Astrocyte (in vitro differentiated cells and primary cell): Measurements from ENCODE around the gene METAP1D. TPM values are rescaled to one million over a fixed set of nuclear protein-coding genes. Genes with fewer than 3 reads are reported as not detected.

Source experiments
- DNase-seq: peaks from one replicate; pipeline ENCODE4 v3.0.0-alpha.2; 2010; ENCODE audit warnings: low read depth
- FAIRE-seq: peaks from 2 replicates; lab custom pipeline; 2011; peaks lifted over from hg19 to GRCh38; lab: Jason Lieb, UNC
- H2AFZ ChIP-seq: 2 replicates; pipeline ENCODE4 v1.6.0; 2012; ENCODE audit warnings: low read depth, low read length, inconsistent platforms
- H3K27ac ChIP-seq: 2 replicates; pipeline ENCODE4 v1.5.1; 2011; ENCODE audit warnings: low read depth, low read length, inconsistent platforms
- H3K27me3 ChIP-seq: 2 replicates; pipeline ENCODE4 v1.6.0; 2011; ENCODE audit warnings: low read length, inconsistent platforms; ENCODE audit not compliant: insufficient read depth
- H3K36me3 ChIP-seq: 2 replicates; pipeline ENCODE4 v1.5.1; 2011; ENCODE audit warnings: low read length, inconsistent platforms; ENCODE audit not compliant: insufficient read depth
- H3K4me1 ChIP-seq: 2 replicates; pipeline ENCODE4 v1.5.1; 2011; ENCODE audit warnings: low read length, inconsistent platforms; ENCODE audit not compliant: insufficient read depth
- H3K4me2 ChIP-seq: 2 replicates; pipeline ENCODE4 v1.6.0; 2012; ENCODE audit warnings: low read length, inconsistent platforms
- H3K4me3 ChIP-seq: 2 replicates; pipeline ENCODE4 v1.5.1; 2011; ENCODE audit warnings: low read depth, mild to moderate bottlenecking, low read length, inconsistent platforms; ENCODE audit not compliant: insufficient read depth
- H3K79me2 ChIP-seq: 2 replicates; pipeline ENCODE4 v1.6.0; 2012; ENCODE audit warnings: mild to moderate bottlenecking, low read length, inconsistent platforms; ENCODE audit not compliant: insufficient read depth
- H3K9ac ChIP-seq: 2 replicates; pipeline ENCODE4 v1.6.0; 2012; ENCODE audit warnings: mild to moderate bottlenecking, low read length, inconsistent platforms
- H3K9me3 ChIP-seq: 2 replicates; pipeline ENCODE4 v1.5.1; 2012; ENCODE audit warnings: low read depth, mild to moderate bottlenecking, low read length, inconsistent platforms; ENCODE audit not compliant: insufficient read depth
- H4K20me1 ChIP-seq: 2 replicates; pipeline ENCODE4 v1.6.0; 2012; ENCODE audit warnings: low read length, inconsistent platforms; ENCODE audit not compliant: insufficient read depth
- H3K27ac Mint-ChIP-seq: one replicate; pipeline ENCODE4 v1.8.0; 2021; ENCODE audit warnings: mild to moderate bottlenecking, mixed read lengths; ENCODE audit not compliant: unreplicated experiment
- H3K27me3 Mint-ChIP-seq: one replicate; pipeline ENCODE4 v1.8.0; 2021; ENCODE audit warnings: low read depth, mixed read lengths; ENCODE audit not compliant: unreplicated experiment
- H3K36me3 Mint-ChIP-seq: one replicate; pipeline ENCODE4 v1.8.0; 2021; ENCODE audit warnings: low read depth, mixed read lengths; ENCODE audit not compliant: unreplicated experiment
- H3K4me1 Mint-ChIP-seq: one replicate; pipeline ENCODE4 v1.8.0; 2021; ENCODE audit warnings: low read depth, mixed read lengths; ENCODE audit not compliant: unreplicated experiment
- H3K4me3 Mint-ChIP-seq: one replicate; pipeline ENCODE4 v1.8.0; 2021; ENCODE audit warnings: mild to moderate bottlenecking, moderate library complexity, mixed read lengths; ENCODE audit not compliant: unreplicated experiment
- H3K9me3 Mint-ChIP-seq: one replicate; pipeline ENCODE4 v1.8.0; 2021; ENCODE audit warnings: mild to moderate bottlenecking, mixed read lengths; ENCODE audit not compliant: unreplicated experiment
- CTCF ChIP-seq: IDR thresholded peaks from 2 replicates; pipeline ENCODE4 v1.5.1; 2011; ENCODE audit warnings: low read depth, mild to moderate bottlenecking, inconsistent platforms, low read length, moderate library complexity; ENCODE audit not compliant: insufficient read depth
- EZH2 ChIP-seq: IDR thresholded peaks from 2 replicates; pipeline ENCODE4 v1.6.1; 2012; ENCODE audit warnings: mild to moderate bottlenecking, low read length, inconsistent platforms; ENCODE audit not compliant: insufficient read depth
- total RNA-seq: library from RNA; stranded (reverse); gene quantifications from 2 replicates; pipeline ENCODE4 v1.2.1, GENCODE V29; 2021

METAP1D gene
- total RNA-seq, 1 donor from 2014 or later, result 6.5 TPM

- TF ChIP-seq EZH2 (peak; percentile 98), CTCF (no peak)
- Histone ChIP-seq H3K9ac (no peak overlapping the region), H3K4me2 (peak overlapping the region; percentile 65), H3K36me3 (no peaks in the 10 kb centered on the region), H2AFZ (no peak overlapping the region), H3K79me2 (no peaks in the 10 kb centered on the region), H3K27ac (no peak overlapping the region), H4K20me1 (peaks cover 36% of the 10 kb centered on the region), H3K4me3 (no peak overlapping the region), H3K9me3 (no peaks in the 10 kb centered on the region), H3K27me3 (peaks cover 82% of the 10 kb centered on the region), H3K4me1 (peaks cover 6% of the 10 kb centered on the region)
- peaks cover 84% of the 10 kb centered on the region for H3K27me3 Mint-ChIP-seq
- no peak for DNase-seq
- H3K4me3 Mint-ChIP-seq, result no peak overlapping the region
- H3K36me3 Mint-ChIP-seq, result peaks cover 12% of the 10 kb centered on the region
- H3K4me1 Mint-ChIP-seq, result peaks cover 5% of the 10 kb centered on the region
- H3K9me3 Mint-ChIP-seq, result peaks cover 36% of the 10 kb centered on the region
- peak overlapping the region; percentile 1 for H3K27ac Mint-ChIP-seq
- FAIRE-seq, result no peak
These were observed 83.3 kb downstream of the METAP1D start for GRCh38 chr2:172082944-172083627.

- no peak for DNase-seq
- no peaks in the 10 kb centered on the region for H3K79me2 ChIP-seq
- Mint-ChIP-seq H3K27ac (peak overlapping the region; percentile 69), H3K36me3 (peaks cover 12% of the 10 kb centered on the region), H3K4me3 (peak overlapping the region; percentile 77), H3K4me1 (peaks cover 5% of the 10 kb centered on the region), H3K9me3 (peaks cover 42% of the 10 kb centered on the region), H3K27me3 (peaks cover 85% of the 10 kb centered on the region)
- H3K4me1 ChIP-seq, result peaks cover 6% of the 10 kb centered on the region
- H2AFZ ChIP-seq, result peak overlapping the region; percentile 72
- H3K4me3 ChIP-seq, result no peak overlapping the region
- no peak for FAIRE-seq
- H4K20me1 ChIP-seq, result peaks cover 40% of the 10 kb centered on the region
- no peak overlapping the region for H3K27ac ChIP-seq
- H3K9me3 ChIP-seq, result peaks cover 6% of the 10 kb centered on the region
- H3K36me3 ChIP-seq, result no peaks in the 10 kb centered on the region
- no peak overlapping the region for H3K9ac ChIP-seq
- H3K27me3 ChIP-seq, result peaks cover 89% of the 10 kb centered on the region
- TF ChIP-seq CTCF (no peak), EZH2 (no peak)
- H3K4me2 ChIP-seq, result peak overlapping the region; percentile 91
These were observed 84.1 kb downstream of the METAP1D start for GRCh38 chr2:172083628-172084394.

GRCh38 chr2:172084395-172084644, 84.6 kb downstream of the METAP1D start:
- Histone ChIP-seq H3K79me2 (no peaks in the 10 kb centered on the region), H4K20me1 (peaks cover 40% of the 10 kb centered on the region), H3K9me3 (peaks cover 6% of the 10 kb centered on the region), H3K36me3 (no peaks in the 10 kb centered on the region), H3K27me3 (peaks cover 94% of the 10 kb centered on the region), H3K4me2 (peak overlapping the region; percentile 91), H3K27ac (no peak overlapping the region), H2AFZ (peak overlapping the region; percentile 72), H3K4me1 (peaks cover 6% of the 10 kb centered on the region), H3K9ac (no peak overlapping the region), H3K4me3 (peak overlapping the region; percentile 42)
- peaks cover 12% of the 10 kb centered on the region for H3K36me3 Mint-ChIP-seq
- H3K4me1 Mint-ChIP-seq, result peaks cover 5% of the 10 kb centered on the region
- peak overlapping the region; percentile 77 for H3K4me3 Mint-ChIP-seq
- H3K27me3 Mint-ChIP-seq, result peaks cover 84% of the 10 kb centered on the region
- H3K9me3 Mint-ChIP-seq, result peaks cover 40% of the 10 kb centered on the region
- TF ChIP-seq EZH2 (peak; percentile 45), CTCF (no peak)
- H3K27ac Mint-ChIP-seq, result peak overlapping the region; percentile 69
- FAIRE-seq, result no peak
- DNase-seq, result no peak
